ENCODE results near the gene MPP4.

The MPP4 gene

DNA sequence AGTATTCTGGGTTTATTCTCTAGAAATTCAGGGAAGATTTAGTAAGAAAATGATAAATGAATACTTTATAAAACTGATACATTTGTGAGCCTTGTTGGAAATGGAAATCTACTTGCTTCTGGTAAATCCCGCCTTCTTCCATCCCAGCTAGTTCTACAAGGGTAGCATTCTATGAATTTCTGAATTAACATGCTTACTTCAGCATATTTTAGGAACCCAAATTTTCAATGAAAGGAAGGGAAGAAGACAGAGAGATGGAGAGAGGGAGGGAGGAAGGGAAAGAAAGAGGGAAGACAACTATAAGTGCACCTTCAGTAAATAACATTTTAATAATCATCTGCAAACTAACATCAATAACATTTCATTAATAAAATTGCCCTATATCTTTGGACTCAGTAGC is 28.6 kb downstream of the MPP4 start:
- no peak for DNase-seq

DNA sequence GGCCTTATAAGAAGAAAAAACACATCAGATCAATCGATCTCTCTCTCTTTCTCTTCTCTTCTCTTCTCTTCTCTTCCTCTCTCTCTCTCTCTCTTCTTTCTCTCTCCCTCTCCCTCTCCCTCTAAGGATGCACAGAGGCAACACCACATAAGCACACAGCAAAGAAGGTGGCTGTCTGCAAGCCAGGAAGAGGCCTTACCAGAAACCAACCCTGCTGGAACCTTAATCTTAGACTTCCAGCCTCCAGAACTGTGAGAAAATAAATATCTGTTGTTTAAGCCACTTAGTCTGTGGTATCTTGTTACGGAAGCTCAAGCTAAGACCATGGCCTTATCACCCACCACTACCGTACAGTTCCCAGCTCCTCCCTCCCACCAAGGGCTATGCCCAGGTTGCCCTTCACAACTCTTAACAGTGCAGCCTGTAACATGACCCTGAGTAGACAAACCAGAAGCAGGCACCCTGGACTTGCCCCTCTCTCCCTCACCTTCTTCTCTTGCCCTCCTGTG is 30.0 kb downstream of the MPP4 start:
- peak; percentile 61 for DNase-seq

DNA sequence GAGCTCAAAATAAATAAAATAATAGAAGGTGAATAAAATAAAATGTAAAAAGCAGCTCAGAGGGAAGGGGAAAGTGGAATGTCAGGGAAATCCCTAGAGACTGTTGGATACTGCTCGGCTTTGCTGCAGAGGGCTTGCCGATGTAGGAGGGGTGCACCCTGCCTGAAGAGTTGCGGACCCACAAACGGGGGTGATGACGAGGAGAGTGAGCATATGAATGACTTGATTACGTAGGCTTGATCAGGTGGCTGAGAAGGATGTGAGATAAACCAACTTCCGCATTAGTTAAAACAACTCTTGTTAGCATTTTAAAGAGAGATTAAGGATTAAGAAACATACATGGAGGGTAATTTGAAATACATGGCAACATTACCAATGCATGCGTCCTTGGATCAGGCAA is 34.1 kb downstream of the MPP4 start:
- DNase-seq, result no peak

DNA sequence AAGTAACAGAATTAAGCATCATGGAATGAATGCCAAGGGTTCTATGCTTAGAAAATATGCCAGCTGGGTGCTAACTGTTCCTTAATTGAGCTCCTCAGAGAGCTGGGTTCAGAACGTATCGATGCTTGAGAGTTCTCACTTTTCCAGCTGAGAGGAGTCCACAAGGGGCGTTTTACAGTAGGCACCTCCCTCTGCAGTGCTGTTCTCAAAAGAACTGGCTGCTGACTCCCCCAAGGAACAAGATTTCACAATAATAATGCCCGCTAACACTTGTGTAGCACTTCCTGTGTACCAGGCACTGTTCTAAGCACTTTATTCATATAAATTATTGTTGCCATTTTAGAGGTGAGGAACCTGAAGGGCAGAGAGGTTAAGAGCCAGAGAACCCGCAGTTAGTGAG is 37.1 kb downstream of the MPP4 start:
- DNase-seq, result peak; percentile 23

DNA sequence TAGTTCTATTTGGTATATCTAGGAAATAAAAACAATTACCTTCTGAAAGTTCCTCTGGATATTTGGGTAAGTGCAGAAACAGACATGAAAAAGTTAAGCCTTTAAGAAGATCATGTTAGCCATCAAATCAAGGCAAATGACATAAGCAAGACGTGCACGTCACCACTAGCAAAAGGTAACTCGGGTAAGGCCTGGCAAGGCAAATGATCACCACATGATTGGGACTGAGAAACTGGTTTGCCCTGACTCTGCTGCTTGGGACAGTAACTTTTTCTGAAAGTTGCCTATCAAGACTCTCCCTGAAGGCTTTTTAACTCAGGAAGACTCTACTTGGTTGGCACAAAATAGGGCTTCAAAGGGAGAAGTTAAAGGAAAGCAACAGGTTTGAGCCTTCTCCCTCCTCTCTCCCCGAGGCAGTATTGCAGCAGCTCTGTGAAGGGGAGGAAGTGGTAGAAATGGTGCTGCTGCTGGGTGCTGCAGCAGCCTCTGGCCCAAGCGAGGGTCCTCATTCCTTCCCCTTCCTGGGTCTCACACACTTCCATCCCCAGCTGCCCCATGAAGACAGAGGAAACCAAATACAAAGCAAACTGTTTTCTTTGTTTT is 38.0 kb downstream of the MPP4 start:
- DNase-seq, result no peak

DNA sequence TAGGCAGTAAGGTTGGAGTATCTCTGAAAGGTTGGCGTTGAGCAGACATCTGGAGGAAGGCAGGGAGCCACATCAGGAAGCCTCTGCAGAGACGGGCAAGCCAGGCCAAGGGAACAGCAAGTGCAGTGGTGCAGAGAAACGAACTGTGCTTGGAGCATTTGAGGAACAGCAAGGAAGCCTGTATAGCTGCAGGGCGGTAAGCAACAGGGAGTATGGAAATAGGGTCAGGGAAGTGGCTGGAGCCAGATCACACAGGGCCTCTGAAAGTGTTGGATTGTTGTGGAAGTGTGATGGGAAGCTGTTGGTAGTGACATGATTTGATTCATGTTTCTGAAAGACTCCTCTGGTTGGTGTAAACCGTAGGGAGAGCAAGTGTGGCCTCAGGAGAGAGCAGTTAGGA is 41.7 kb downstream of the MPP4 start:
- no peak for DNase-seq

DNA sequence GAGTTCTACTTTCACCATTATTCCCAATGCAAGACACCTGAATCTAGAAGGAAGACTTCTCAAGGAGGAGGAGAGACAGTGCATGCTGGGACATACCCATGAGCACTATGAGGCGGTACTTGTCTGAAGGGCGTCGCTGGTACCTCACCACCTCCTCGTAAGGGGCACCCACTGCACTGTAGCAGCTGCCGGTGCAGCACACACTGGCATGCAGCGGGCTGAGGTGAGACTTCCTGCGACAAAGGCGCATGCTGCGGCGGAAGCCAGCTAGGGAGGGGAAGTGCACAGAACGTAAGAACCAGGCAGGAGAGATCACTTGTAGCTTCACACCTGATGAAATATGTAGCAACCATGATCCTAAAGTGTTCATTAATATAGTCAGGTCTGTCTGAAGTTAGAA is 42.3 kb downstream of the MPP4 start:
- no peak for DNase-seq

DNA sequence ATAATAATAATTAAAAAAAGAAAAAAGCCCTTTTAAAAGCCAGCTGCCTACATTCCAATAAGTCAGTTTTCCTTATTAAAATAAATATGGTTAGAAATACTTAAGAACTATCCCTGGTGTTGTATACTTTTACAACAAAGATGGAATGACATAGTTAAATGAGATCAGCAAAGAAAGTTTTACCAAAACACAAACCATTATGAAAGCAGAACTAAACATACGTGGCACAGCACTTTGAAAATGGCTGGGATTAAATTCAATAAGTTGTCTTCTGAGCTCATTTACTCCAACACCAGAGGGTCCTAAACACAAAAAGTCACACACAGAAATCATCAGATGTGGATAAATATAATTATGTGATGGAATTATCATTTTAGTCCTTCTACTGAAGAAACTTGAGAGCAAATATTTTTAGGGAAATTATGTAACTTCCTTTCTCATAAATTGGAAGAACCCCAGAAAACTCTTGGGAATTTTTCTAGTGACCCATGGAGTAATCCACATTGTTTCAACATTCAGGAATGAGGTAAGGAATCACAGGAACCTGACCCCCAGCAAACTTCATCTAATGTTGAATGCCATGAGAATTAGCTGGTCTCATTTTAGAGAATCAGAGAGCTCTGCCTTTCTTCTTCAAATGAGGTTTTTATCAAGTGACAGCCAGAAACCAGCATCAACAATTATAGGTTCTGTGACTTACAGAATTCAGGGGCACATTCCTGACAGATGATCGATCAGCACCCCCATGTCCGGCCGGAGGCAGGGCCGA is 43.6 kb downstream of the MPP4 start:
- no peak for DNase-seq

DNA sequence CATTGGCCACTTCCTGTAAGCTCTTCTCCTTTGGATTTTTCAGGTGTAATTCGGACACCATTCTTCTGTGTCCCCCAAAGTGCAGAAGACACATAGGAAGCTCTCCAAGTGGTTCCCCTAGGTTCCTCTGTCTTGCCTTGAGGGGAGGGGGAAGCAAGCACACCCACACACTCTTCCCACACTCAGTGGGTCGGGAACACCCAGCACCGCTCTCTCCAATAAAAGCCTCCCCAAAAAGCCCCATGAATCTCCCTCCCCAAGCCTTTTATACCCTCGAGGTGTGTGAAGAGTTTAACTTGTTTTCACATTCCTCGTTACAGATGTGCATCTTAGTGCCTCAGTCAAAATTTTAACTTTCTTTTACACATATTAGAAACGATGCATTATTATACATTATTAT is 45.2 kb downstream of the MPP4 start:
- no peak for DNase-seq

DNA sequence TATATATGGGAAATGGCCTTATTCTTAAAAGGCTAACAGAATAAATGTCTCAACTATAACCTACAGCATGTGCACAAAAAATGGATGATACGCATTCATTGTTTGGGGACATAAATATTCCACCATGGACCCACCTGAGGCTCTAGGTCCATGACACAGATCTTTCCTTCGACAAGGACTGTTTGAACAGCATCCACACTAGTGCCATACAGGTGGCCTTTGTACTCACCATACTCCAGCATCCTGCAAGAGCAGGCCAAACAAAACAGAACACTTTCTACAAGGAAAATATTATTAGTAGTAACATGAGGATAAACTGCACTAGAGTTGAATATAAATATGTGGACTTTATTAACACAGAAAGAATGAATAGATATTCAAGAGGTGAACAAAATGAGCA is 49.0 kb downstream of the MPP4 start:
- no peak for DNase-seq

DNA sequence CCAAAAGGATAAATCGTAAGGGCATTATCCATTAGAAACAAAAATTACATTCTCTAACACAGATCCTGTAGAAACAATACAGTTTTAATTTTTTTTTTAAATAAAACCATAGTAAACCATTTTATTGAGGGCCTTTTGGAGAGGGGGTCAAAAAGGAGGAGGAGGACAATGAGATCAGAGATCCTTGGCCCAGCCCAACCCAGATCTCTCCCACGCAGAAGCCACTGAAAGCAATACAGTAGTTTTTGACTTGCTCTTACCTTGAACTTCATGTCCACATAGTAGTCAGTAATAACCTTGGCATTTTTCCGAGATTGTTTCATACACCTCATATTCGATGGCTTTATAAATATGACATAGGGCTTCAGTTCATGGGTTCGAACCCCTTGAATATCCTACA is 51.0 kb downstream of the MPP4 start:
- DNase-seq, result no peak

DNA sequence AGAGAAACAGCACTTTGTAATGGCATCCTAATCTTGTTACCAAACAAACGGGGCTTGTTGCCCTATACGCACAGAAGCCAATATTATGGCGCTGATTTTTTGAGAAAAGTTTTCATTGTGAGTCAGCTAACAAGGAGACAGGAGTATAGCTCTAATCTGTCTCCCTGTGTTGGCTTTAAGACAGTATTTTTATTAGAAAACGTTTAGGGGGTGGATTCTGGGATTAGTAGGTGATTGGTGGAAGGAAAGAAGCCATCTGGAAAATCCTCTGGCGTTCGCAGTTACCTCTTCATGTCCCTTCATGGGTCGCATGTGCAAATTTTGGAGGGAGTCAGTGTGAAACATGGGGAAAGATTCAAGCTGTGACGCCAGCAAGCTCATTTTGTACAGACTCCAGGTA is 54.4 kb downstream of the MPP4 start:
- no peak for DNase-seq

DNA sequence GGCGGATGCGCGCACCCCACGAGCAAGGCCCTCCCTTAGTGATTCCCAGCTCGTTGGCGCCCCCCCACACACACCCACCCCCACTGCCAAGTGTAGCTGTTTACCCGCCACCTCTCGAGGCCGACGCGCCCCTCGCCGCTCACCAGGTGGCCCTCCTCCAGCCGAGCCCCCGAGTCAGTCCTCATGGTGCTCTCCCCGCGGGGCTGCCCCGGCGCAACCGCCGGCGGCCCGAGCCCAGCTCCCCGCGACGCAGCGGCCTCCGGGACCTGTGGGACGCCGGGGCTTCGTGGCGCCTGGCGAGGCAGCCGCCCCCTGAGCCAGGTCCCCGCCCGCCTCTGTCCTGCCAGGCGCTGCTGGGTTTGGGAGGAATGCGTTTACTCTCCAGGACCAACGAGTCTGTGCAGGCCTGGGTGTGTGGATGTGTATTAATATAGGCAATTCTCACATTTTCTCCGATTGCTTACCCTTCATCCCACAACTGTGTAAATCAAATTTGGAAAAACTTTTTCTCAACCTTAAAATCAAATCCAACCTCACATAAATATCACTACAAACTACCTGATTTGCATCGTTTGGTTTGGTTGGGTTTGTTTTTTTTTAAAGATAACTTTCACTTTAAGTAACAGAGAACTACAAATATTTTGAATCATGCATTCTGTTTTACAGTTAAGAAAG is 55.1 kb downstream of the MPP4 start, which contains the start of gene TMEM237:
Gene TMEM237 (minus strand): TSS at position 288 of the 675 bp plus-strand sequence. CDS start 103 bp downstream, at position 185.
- DNase-seq, result peak; percentile 30

DNA sequence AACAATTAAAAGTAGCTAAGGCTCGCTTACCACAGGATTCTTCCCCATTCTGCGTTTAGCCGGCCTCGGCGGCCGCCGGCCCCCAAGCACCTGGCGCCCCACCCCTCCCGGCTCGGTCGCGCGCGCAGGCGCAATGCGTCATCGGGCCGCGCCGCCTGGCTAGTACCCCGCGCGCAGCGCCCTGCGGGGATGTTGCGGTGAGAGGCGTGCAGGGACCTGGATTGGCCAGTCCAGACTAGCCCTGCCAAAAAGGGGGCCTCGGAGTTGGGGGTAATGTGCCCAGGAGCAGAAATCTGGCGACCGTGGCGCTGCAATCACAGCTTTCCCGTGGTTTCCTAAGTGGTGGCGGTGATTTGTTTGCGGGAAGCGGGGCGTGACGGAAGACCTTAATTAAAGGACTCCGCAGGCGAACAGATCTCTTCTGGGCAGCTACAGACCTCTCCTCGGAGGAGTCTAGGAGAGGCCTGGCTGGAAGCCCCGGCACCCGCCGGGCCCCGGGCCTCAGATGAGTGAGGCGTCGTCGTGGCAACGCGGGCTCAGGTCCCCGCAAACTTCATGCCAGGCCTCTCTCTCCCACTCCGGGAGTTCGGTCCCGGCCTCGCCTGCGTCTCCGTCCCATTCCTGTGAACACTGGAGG is 55.7 kb downstream of the MPP4 start:
- DNase-seq, result peak; percentile 83

DNA sequence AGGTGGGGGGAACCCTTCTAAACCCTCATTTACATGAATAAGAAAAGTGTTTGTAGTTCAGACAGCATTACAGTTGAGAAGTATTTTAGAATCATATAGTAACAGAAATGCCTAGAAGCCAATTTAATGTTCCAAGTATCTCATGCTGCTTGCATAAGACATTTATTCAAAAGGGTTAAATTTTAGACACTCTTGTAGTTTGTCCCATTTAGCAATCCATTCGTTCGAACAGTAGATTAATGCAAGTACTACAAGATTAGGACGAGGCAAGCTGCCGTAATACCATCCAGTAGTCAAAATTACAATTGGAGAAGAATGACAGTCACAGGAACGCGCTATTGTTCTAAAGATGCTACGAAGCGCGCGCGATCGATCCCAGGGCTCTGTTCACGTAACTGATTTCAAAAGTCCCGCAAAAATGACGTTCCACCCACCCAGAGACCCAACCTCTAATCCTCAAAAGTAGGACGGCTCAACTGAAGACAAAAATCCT is 56.3 kb downstream of the MPP4 start:
- DNase-seq, result peak; percentile 79

DNA sequence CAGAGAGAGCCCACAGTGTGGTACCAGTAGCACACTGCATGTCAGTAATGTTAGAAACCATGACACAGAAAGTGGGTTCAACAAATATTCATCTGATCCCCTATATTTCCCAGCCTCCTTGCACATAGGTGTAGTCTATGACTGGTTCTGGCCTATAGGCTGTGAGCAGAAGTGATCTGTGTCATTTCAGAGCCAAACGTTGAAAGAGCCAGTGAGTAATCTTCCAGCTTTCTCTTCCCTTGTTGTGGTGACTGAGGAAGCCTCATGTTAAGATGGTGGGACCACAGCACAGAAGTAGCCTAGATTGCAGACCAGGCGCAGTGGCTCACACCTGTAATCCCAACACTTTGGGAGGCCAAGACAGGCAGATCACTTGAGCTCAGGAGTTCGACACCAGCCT is 59.2 kb downstream of the MPP4 start:
- DNase-seq, result no peak

DNA sequence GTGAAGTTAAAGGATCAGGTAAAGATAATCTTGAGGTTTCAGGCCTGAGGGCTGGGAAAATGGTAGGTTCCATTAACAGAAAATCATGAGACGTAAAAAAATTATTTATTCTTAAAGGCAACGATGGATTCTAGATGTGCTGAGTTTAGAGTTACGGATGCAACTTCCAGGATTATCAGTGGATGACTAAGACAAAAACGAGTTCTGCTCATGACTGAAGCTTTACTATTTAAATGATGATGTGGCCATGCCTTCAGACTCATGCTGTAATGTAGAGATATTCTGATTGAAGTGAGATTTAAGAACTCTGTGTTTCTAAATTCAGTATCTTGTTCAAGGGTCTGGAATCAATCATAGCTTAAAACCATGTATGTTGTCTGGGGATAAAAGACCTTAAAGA is 60.1 kb downstream of the MPP4 start:
- no peak for DNase-seq

DNA sequence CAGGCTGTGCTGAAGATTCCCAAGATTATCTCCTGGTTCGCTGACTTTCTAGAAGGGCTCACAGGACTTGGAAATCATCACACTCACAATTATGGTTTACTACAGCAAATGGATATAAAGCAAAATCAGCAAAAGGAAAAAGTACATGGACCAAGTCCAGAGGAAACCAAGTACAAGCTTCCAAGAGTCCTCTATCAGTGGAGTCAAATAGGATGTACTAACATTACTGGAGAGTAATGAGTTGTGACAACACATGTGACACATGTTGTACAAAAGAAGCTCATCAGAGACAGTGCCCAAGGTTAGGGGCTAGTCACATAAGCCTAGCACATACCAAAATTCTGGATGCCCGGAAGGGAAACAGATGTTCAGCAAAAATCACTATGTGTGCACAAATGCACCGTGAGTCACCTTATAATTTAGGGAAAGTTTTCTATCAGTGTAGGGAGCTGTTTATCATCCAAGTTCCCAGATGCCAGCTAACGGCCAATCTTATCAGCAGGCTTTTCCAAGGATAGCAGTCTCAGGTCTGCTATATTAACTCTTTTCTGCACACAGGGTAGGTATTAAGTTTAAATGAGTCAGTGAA is 64.7 kb downstream of the MPP4 start:
- DNase-seq, result no peak

DNA sequence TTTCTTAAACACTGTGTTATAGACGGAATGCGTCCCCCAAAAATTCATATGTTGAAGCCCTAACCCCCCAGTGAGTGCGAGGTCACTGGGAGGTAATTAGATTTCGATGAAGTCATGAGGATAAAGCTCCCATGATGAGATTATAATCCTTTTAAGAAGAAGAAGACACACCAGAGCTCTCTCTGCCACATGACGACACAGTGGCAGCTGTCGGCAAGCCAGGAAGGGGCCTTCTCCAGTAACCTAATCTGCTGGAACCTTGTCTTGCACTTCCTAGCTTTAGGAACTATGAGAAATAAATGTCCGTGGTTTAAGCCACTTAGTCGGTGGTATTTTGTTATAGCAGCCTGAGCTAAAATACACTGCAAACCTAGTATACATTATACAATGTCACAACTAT is 67.4 kb downstream of the MPP4 start:
- DNase-seq, result no peak

DNA sequence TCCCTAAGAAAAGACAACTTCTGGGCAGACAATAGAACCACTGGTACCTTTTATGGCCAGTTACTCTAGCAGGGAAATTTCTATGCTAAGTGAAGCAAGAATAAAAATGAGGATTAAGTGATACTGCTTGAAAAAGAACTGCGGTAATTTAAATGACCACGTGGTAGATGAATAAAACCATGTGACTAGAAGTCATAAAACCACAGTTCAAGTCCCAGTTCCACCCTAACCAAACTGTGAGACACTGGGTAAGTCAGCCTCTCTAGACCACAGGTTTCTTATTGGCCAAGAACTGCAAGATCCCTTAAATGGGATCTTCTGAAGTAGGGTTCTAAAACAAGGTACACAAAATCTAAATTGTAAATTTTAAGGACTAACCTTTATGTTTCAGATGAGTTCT is 67.9 kb downstream of the MPP4 start:
- DNase-seq, result no peak

DNA sequence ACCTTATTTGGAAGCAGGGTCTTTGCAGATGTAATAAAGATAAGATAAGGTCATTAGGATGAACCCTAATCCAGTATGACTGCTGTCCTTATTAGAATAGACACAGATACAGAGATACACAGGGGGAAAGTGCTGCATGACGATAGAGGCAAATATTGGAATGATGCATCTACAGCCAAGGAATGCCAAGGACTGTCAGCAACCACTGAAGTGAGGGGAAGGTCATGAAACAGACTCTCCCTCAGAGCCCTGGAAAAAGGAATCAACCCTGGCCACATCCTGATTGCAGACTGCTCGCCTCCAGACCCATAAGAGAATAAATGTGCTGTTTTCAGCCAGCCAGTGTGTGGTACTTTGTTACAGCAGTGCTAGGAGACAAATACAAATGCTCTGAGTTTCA is 69.9 kb downstream of the MPP4 start:
- no peak for DNase-seq

DNA sequence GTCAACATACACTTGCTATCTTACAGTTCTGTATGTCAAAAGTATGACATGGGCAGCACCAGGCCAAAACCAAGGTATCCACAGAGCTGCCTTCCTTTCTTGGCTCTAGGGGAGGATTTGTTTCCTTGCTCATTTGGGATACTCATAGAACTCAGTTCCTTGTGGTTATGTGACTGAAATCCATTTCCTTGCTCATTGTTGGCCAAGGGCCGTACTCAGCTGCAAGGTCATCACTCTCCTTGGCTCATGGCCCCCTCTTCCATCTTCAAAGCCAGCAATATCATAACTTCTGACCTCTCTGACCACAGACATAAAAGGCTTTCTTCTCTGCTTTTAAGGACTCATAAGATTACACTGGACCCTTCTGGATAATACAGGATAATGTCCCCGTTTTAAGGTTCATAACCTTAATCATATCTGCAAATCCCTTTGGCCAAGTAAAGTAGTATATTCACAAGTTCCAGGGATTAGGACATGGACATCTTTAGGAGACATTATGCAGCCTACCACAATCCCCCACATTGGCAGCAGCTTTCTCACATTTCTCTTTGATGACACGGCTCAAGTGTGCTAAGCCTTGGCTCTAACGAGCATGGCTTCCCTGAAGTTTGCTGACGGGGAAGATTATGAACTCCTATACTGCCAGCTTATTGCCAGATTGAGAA is 76.0 kb downstream of the MPP4 start:
- no peak for DNase-seq

Measured in hematopoietic multipotent progenitor cell treated with erythropoietin and hydrocortisone succinate and interleukin-3 and kit ligand, for 6 days (in vitro differentiated cells).